Activated CD8-positive, alpha-beta T cell treated with anti-CD3 and anti-CD28 coated beads, Interleukin-2, amount 10 ng/mL, durations not matched to agents 7 days and 5 days (primary cell): ENCODE measurements around the gene PCDH9. TPM values are rescaled to one million over a fixed set of nuclear protein-coding genes. Genes with fewer than 3 reads are reported as not detected.

Experiments used
- ATAC-seq: fragments of 150-1000 bp; cut with Tn5 transposase; one replicate; pipeline ENCODE4 v1.10.0; 2021; ENCODE audit warnings: moderate library complexity
- CTCF ChIA-PET: fragments of 350-600 bp; sonication (Branson Sonifier 250); formaldehyde crosslinking; loops from one replicate; lab custom pipeline; 2021; ENCODE audit warnings: antibody characterized with exemption; lab: Charles Lee
- POLR2A ChIA-PET: fragments of 350-600 bp; sonication (Branson Sonifier 250); formaldehyde crosslinking; loops from one replicate; lab custom pipeline; 2021; ENCODE audit warnings: antibody characterized with exemption; lab: Charles Lee
- DNase-seq: peaks from one replicate; pipeline ENCODE4 v3.0.0-alpha.2; 2020
- H3K27ac Mint-ChIP-seq: one replicate; pipeline ENCODE4 v1.8.0; 2021; ENCODE audit warnings: mild to moderate bottlenecking, mixed read lengths
- H3K27me3 Mint-ChIP-seq: one replicate; pipeline ENCODE4 v1.8.0; 2021; ENCODE audit warnings: low read depth, mixed read lengths
- H3K36me3 Mint-ChIP-seq: one replicate; pipeline ENCODE4 v1.8.0; 2021; ENCODE audit warnings: low read depth, mixed read lengths
- H3K4me1 Mint-ChIP-seq: one replicate; pipeline ENCODE4 v1.8.0; 2021; ENCODE audit warnings: low read depth, mixed read lengths
- H3K4me3 Mint-ChIP-seq: one replicate; pipeline ENCODE4 v1.8.0; 2021; ENCODE audit warnings: mild to moderate bottlenecking, mixed read lengths
- H3K9me3 Mint-ChIP-seq: one replicate; pipeline ENCODE4 v1.8.0; 2022; ENCODE audit warnings: mixed read lengths; ENCODE audit not compliant: insufficient read depth
- total RNA-seq, 2 experiments: library from RNA; stranded (reverse); gene quantifications; one replicate each; pipeline ENCODE4 v1.2.3, GENCODE V29; 2021

Gene PCDH9
- total RNA-seq, 2 experiments from 2014 or later = 0.08 to 0.13 TPM

DNA sequence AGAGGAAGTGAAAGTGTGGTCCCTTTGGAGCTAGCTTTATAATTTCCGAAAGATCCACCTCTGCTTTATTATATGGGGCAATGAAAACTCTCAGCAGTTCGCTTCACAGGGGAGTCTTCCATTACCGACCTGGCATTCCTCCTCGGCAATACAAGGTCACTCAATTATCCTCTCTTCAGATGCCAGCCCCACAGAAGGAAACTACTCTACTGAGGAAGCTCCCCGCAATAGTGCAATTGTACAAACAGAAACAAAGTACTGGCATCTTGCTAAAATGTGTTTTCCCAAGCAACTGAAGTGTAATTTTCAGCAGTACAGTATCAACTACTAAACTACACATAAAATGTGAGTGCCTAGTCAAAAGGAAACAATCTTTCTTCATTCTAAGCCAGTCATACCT, 702.0 kb downstream of the PCDH9 start:
- Mint-ChIP-seq H3K9me3 (no peaks in the 10 kb centered on the region), H3K4me3 (no peak overlapping the region), H3K27ac (no peak overlapping the region), H3K36me3 (no peaks in the 10 kb centered on the region), H3K4me1 (no peaks in the 10 kb centered on the region), H3K27me3 (no peaks in the 10 kb centered on the region)
- ATAC-seq (no peak), DNase-seq (no peak)
- POLR2A ChIA-PET = no interaction called here
- CTCF ChIA-PET = no interaction called here

DNA sequence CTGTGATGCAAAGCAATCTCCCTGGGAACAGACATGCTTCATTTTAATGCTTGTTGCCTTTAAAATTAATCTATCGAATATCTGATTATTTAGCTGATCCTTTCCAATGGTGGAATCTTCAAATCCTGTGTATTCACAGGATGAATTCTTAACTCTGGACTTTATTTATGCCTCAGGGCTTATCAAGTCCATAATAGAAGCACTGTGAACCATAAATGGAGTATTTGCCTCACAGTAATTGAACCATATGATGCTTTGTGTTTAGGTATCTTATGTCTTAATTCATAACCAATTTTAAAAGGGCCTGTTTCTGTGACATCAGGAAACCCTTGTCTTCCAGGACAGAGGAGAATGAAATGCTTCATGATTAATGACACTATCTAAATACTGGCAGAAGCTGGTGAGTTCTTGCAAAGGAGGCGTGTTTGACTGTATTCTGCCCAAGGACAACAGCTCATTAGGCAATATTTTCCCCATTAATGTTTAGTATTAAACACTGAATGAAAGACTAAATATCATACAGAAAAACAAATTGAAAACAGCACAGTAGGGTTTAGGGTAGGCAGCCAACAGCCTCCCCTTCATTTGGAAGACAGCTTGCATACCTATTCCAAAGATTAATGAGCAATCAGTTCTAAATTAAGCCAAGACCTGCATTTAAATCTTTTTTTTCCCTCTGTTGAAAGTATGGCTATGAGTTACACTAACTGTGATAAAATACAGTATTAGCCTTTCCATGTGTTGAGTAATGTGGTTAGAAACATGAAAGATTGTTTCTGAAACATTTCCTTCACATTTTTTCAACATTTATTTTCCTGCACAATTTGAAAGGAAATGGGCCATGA, 709.4 kb downstream of the PCDH9 start:
- POLR2A ChIA-PET = no interaction called here
- H3K27ac Mint-ChIP-seq = no peak overlapping the region
- no peak for DNase-seq
- H3K4me1 Mint-ChIP-seq = no peaks in the 10 kb centered on the region
- CTCF ChIA-PET = no interaction called here
- H3K9me3 Mint-ChIP-seq = no peaks in the 10 kb centered on the region
- ATAC-seq = no peak
- no peaks in the 10 kb centered on the region for H3K27me3 Mint-ChIP-seq
- no peak overlapping the region for H3K4me3 Mint-ChIP-seq
- no peaks in the 10 kb centered on the region for H3K36me3 Mint-ChIP-seq

DNA sequence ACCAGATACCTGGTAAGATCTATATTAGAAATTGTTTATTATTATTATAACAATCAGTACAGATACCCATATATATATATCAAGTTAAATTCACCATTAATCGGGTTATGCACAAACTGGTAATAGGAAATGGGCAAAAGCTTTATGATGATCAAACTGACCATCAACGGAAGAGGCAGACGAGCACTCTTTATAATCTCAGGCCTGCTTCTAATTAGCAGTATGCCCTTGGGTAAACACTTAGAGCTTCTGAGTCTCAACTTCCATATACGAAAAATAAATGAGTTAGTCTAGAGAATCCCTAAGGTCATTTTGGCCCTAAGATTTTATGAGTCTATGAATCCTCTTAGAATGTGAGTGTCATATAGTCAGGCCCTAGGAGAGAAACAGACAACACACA, 710.9 kb downstream of the PCDH9 start:
- no peaks in the 10 kb centered on the region for H3K4me1 Mint-ChIP-seq
- ATAC-seq = no peak
- H3K36me3 Mint-ChIP-seq = no peaks in the 10 kb centered on the region
- H3K4me3 Mint-ChIP-seq = no peak overlapping the region
- no peaks in the 10 kb centered on the region for H3K9me3 Mint-ChIP-seq
- DNase-seq = no peak
- no peaks in the 10 kb centered on the region for H3K27me3 Mint-ChIP-seq
- CTCF ChIA-PET = no interaction called here
- POLR2A ChIA-PET = no interaction called here
- H3K27ac Mint-ChIP-seq = no peak overlapping the region

DNA sequence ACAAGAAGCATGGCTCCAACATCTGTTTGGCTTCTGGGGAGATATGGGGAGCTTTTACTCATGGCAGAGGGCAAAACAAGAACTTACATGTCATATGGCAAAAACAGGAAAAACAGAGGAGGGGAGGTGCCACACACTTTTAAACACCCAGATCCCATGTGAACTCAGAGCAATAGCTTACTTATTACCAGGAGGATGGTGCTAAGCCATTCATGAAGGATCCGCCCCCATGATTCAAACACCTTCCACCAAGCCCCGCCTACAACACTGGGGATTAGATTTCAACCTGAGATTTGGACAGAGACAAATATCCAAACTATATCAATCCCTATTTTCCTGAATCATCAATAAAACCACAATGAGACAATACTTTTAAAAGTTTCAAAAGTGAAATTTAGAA, 712.1 kb downstream of the PCDH9 start:
- ChIA-PET CTCF (no interaction called here), POLR2A (no interaction called here)
- Mint-ChIP-seq H3K36me3 (no peaks in the 10 kb centered on the region), H3K4me1 (no peaks in the 10 kb centered on the region), H3K27ac (no peak overlapping the region), H3K4me3 (no peak overlapping the region), H3K27me3 (no peaks in the 10 kb centered on the region), H3K9me3 (no peaks in the 10 kb centered on the region)
- DNase-seq (no peak), ATAC-seq (no peak)

GRCh38 chr13:66513728-66514127, 716.4 kb downstream of the PCDH9 start:
- Mint-ChIP-seq H3K9me3 (no peaks in the 10 kb centered on the region), H3K36me3 (no peaks in the 10 kb centered on the region), H3K4me3 (no peak overlapping the region), H3K27me3 (no peaks in the 10 kb centered on the region), H3K27ac (no peak overlapping the region), H3K4me1 (no peaks in the 10 kb centered on the region)
- ChIA-PET POLR2A (no interaction called here), CTCF (no interaction called here)
- DNase-seq = no peak
- ATAC-seq = no peak

GRCh38 chr13:66509175-66509574, 721.0 kb downstream of the PCDH9 start:
- peaks cover 8% of the 10 kb centered on the region for H3K9me3 Mint-ChIP-seq

DNA sequence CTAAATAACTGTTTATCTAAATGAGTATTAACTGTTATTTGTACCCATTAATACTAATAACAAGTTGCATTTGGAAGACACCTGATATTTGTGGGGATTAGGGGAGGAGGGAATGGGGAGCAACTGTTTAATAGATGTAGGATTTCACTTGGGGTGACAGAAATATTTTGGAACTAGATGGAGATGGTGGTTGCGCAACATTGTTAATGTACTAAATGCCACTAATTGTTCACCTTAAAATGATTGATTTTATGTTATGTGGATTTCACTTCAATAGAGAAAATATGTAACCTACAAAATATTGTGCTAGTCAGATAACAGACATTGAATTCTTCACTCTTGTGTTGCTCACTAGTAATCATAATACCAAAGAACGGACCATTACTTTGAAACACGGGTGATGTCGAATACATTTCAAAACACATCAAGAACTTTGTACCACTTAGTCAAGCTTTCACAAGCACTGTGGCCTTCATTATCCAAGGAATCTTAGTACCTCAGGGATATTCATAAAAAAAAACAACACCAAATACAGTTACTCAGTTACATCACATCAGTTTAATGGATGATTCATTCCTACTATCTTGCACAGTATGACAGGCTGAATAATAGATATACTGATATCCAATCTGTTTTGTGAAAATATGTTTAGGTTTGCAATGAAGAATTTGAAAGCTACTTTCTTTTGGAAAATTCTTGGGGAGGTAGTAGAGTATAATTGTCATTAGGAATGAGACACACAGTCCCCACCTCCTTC, 721.8 kb downstream of the PCDH9 start:
- H3K9me3 Mint-ChIP-seq = peaks cover 8% of the 10 kb centered on the region
- H3K36me3 Mint-ChIP-seq = no peaks in the 10 kb centered on the region
- ATAC-seq = no peak
- ChIA-PET POLR2A (no interaction called here), CTCF (no interaction called here)
- no peak for DNase-seq
- no peaks in the 10 kb centered on the region for H3K27me3 Mint-ChIP-seq
- no peak overlapping the region for H3K4me3 Mint-ChIP-seq
- H3K27ac Mint-ChIP-seq = no peak overlapping the region
- H3K4me1 Mint-ChIP-seq = no peaks in the 10 kb centered on the region

More at GRCh38 chr13:66509175-66509574, 721.0 kb downstream of the PCDH9 start:
- Mint-ChIP-seq H3K27me3 (no peaks in the 10 kb centered on the region), H3K36me3 (no peaks in the 10 kb centered on the region), H3K27ac (no peak overlapping the region), H3K4me3 (no peak overlapping the region), H3K4me1 (no peaks in the 10 kb centered on the region)
- ATAC-seq = no peak
- no peak for DNase-seq
- ChIA-PET POLR2A (no interaction called here), CTCF (no interaction called here)

GRCh38 chr13:66506979-66507378, 723.2 kb downstream of the PCDH9 start:
- Mint-ChIP-seq H3K9me3 (peaks cover 8% of the 10 kb centered on the region), H3K4me3 (no peak overlapping the region), H3K27ac (no peak overlapping the region), H3K4me1 (no peaks in the 10 kb centered on the region), H3K36me3 (no peaks in the 10 kb centered on the region), H3K27me3 (no peaks in the 10 kb centered on the region)
- CTCF ChIA-PET = no interaction called here
- POLR2A ChIA-PET = no interaction called here
- DNase-seq (no peak), ATAC-seq (no peak)

DNA sequence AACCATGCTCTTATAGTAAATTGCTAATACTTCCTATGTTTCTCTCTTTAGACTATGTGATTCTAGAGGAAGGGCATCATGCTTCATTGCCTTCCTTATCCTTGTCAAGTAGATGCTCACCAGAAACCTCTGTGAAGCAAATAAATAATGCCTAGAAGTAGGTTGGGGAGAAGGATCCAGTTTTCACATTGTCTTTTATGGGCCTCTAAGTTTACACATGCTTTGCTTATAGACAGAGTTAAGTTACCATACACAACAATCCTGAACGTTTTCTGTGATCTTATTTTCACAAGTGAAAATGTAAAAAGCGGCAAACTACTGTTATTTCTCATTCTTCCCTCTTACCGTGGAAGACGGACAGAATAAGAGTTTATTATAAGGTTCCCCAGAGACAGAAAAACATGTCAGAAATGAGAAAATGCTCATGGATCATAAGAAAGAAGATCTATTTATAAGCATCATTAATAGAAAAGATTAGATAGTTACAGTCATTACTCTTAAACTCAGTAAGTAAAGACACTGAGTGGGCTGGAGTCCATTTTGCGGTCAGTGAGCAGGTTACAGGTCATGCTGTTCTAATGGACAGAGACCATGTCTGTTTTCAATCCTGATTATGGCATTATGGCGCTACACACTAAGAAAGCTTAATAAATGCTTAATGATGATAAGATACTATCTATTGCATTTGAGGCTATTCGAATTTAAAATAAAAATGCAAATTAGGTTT, 723.9 kb downstream of the PCDH9 start:
- no peak overlapping the region for H3K27ac Mint-ChIP-seq
- DNase-seq = no peak
- no peaks in the 10 kb centered on the region for H3K27me3 Mint-ChIP-seq
- CTCF ChIA-PET = no interaction called here
- POLR2A ChIA-PET = no interaction called here
- H3K4me1 Mint-ChIP-seq = no peaks in the 10 kb centered on the region
- no peak for ATAC-seq
- H3K4me3 Mint-ChIP-seq = no peak overlapping the region
- no peaks in the 10 kb centered on the region for H3K36me3 Mint-ChIP-seq
- peaks cover 8% of the 10 kb centered on the region for H3K9me3 Mint-ChIP-seq

DNA sequence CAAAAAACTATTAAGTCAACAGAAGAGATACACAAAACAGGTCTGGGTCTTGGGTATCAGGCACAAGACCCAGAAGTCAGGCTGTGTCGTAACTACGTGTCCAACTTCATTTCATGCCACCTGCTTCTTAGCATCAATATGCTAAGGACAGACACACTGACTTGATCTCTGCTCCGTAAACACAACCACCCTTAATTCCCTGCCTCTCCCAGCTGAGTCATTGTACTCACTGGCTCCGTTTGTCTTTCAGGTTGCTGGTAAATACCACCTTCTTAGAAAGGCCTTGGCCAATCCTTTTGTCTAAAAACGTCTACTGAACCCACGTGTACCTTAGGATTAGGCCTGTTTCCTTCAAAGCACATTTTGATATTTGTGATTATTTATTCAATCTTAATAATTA, 726.2 kb downstream of the PCDH9 start:
- Mint-ChIP-seq H3K4me3 (no peak overlapping the region), H3K9me3 (peaks cover 8% of the 10 kb centered on the region), H3K4me1 (no peaks in the 10 kb centered on the region), H3K36me3 (no peaks in the 10 kb centered on the region), H3K27me3 (no peaks in the 10 kb centered on the region), H3K27ac (no peak overlapping the region)
- no peak for DNase-seq
- CTCF ChIA-PET = no interaction called here
- POLR2A ChIA-PET = no interaction called here
- no peak for ATAC-seq

- POLR2A ChIA-PET = no interaction called here
- H3K27me3 Mint-ChIP-seq = no peaks in the 10 kb centered on the region
- ATAC-seq (no peak), DNase-seq (no peak)
- H3K4me3 Mint-ChIP-seq = no peak overlapping the region
- CTCF ChIA-PET = no interaction called here
- no peak overlapping the region for H3K27ac Mint-ChIP-seq
- H3K4me1 Mint-ChIP-seq = no peaks in the 10 kb centered on the region
- H3K36me3 Mint-ChIP-seq = no peaks in the 10 kb centered on the region
- H3K9me3 Mint-ChIP-seq = no peaks in the 10 kb centered on the region
Measured at GRCh38 chr13:66501181-66501580, 729.0 kb downstream of the PCDH9 start.

DNA sequence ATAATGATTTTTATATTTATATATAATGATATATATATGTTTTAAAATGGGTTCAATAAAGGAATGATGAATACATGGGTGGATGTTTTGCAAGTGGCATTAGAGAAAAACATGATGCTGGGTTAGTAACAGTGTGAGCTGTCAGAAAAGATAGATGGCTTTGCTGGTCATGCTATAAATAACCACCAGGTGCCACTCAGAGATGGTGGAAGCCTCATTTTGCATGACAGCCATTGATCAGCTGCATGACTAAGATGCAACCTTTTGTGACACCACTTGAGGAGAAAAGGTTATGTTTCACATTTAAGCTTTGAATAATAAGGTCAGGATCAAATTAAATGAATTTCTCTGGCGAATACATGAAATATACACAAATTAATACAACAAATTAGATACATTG, 737.7 kb downstream of the PCDH9 start:
- no peaks in the 10 kb centered on the region for H3K36me3 Mint-ChIP-seq
- POLR2A ChIA-PET = no interaction called here
- no peak for DNase-seq

More for the DNA sequence above, 737.7 kb downstream of the PCDH9 start:
- no peaks in the 10 kb centered on the region for H3K4me1 Mint-ChIP-seq
- no peak overlapping the region for H3K27ac Mint-ChIP-seq
- CTCF ChIA-PET = no interaction called here
- H3K4me3 Mint-ChIP-seq = no peak overlapping the region
- no peaks in the 10 kb centered on the region for H3K27me3 Mint-ChIP-seq
- no peak for ATAC-seq
- H3K9me3 Mint-ChIP-seq = peaks cover 3% of the 10 kb centered on the region
